GM12874 (cell line): ENCODE measurements around the gene POLR2E.

Experiments used
- CTCF ChIP-seq: IDR thresholded peaks from 2 replicates; pipeline ENCODE4 v1.5.1; 2011; ENCODE audit warnings: low read depth, mild to moderate bottlenecking, control low read depth, low read length, moderate library complexity; ENCODE audit not compliant: insufficient read depth

The POLR2E gene

GRCh38 chr19:1136621-1137317 lies 41.6 kb upstream of the POLR2E start:
- no peak for TF ChIP-seq CTCF

- no peak for TF ChIP-seq CTCF
Observed at GRCh38 chr19:1136201-1136600, 41.0 kb upstream of the POLR2E start.

GRCh38 chr19:1135454-1135853 lies 40.3 kb upstream of the POLR2E start:
- no peak for TF ChIP-seq CTCF

DNA sequence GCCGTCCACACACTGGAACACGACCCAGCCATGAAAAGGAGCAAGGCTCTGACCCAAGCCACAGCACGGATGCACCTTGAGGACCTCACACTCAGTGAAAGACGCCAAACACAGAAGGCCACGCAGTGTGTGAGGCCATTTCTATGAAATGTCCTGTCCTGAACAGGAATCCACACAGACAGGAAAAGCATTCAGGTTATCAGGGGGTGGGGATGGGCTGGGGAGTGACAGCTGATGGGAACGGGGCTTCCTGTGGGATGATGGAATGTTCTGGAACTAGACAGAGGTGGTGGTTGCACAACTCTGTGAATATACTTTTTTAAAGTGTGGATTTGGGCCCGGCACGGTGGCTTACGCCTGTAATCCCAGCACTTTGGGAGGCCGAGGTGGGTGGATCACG lies 39.3 kb upstream of the POLR2E start:
- no peak for TF ChIP-seq CTCF

DNA sequence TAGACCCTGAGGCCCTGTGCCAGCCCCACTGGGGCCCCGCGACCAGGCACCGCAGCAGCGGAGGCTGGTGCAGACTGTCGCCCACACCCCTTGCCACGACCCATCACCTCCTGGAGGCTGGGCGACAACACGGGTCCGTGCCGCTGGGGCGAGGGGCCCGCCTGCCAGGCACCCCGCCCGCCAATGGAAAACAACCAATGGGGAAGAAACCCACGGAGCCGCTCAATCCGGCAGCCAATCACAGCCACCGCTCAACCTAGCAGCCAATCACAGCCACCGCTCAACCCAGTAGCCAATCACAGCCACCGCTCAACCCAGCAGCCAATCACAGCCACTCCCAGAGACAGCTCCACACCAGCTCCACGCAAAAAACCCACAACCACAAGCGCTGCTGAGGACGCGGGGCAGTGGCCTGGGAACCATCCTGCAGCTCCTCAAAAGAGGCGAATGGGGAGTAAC lies 38.3 kb upstream of the POLR2E start:
- no peak for TF ChIP-seq CTCF

GRCh38 chr19:1132552-1133383 lies 37.6 kb upstream of the POLR2E start:
- TF ChIP-seq CTCF = no peak

DNA sequence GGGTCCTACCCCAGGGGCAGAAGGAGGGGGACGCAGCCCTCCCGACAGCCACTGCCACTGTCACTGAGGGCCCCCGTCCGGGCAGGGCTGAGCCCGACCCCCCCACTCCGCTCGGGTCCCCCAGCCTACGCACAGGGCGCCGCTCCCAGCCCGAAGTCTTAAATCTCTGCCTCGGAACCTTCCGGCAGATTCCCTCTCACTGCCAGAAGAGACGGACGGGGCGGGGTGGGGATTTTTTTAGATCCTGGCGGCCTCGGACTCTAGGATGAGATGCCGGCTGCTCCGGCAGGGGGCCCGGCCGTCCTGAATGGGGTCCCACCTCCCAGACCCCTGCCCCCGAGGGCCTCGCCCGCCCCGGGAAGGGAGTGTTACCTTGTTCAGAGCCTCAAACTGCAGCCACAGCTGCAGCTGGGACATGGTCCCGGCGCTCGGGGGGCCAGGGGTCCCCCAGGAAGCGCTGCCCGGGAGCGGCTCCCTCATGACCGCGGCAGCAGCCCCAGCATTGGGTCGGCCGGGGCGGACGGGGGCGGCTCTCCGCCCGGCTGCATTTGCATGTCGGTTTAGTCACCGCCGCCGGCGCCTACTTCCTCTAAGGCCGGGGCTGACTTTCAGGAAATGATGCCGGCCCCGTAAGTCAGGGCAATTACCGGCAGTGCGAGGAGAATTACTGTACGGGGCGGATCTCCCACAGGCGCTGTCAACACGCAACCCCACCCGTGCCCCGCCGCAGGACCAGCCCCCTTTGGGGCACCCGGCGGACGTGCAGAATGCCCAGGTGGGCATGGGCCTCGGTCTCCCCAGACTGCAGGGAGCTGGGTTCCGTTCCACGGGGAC lies 36.8 kb upstream of the POLR2E start:
- TF ChIP-seq CTCF = no peak
